ENCODE data around the gene TSHZ2. TPM values are rescaled to one million over a fixed set of nuclear protein-coding genes. Genes with fewer than 3 reads are reported as not detected.

Gene TSHZ2
- total RNA-seq, 1 donor from 2014 or later: 9.9 TPM

GRCh38 chr20:53395188-53395923 lies 423.2 kb downstream of the TSHZ2 start:
- Histone ChIP-seq H3K27me3 (ENCODE audit: control insufficient read depth in 3 of 3, insufficient read depth in 3 of 3, low read length in 3 of 3) (no peaks in the 10 kb centered on the region), H3K9me3 (ENCODE audit: control insufficient read depth in 3 of 3, low read length in 3 of 3) (peaks cover 0 to 3% (median 0%) of the 10 kb centered on the region in 3 donors), H3K4me1 (ENCODE audit: control insufficient read depth in 3 of 3, insufficient read depth in 3 of 3, low read length in 3 of 3) (no peaks in the 10 kb centered on the region), H3K9ac (ENCODE audit: low read depth in 1 of 3, low read length in 3 of 3) (no peak overlapping the region), H3K4me3 (ENCODE audit: low read length in 3 of 3) (no peak overlapping the region), H3K36me3 (ENCODE audit: control insufficient read depth in 3 of 3, insufficient read depth in 3 of 3, low read length in 3 of 3) (no peaks in the 10 kb centered on the region), H3K27ac (ENCODE audit: low read depth, low read length) (no peak overlapping the region)

DNA sequence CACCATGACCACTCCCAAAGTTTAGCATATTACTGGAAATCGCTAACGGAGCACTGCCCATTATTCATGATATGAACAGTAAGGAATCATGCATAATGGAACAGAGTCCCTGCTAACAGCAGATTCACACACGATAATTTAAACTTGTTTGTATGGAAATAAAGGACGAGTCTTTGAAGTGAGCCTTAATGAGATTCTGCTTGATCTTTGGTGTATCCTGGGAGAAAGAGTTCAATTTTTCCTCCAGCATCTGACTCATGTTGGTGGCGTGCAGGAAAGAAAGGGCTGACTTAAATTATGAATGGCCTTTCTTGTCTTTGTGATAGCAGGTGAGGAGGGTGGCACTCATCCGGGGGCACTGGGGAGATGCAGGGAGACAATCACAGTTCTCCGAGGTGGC lies 426.9 kb downstream of the TSHZ2 start:
- H3K4me3 ChIP-seq (ENCODE audit: low read length in 3 of 3): no peak overlapping the region

GRCh38 chr20:53399592-53400335 lies 427.6 kb downstream of the TSHZ2 start:
- peaks cover 0 to 6% (median 5%) of the 10 kb centered on the region in 3 donors for H3K9me3 ChIP-seq (ENCODE audit: control insufficient read depth in 3 of 3, low read length in 3 of 3)
- H3K27ac ChIP-seq (ENCODE audit: low read depth, low read length): no peak overlapping the region
- H3K36me3 ChIP-seq (ENCODE audit: control insufficient read depth in 3 of 3, insufficient read depth in 3 of 3, low read length in 3 of 3): no peaks in the 10 kb centered on the region
- no peaks in the 10 kb centered on the region for H3K27me3 ChIP-seq (ENCODE audit: control insufficient read depth in 3 of 3, insufficient read depth in 3 of 3, low read length in 3 of 3)
- no peak overlapping the region for H3K9ac ChIP-seq (ENCODE audit: low read depth in 1 of 3, low read length in 3 of 3)
- H3K4me3 ChIP-seq (ENCODE audit: low read length in 3 of 3): no peak overlapping the region
- H3K4me1 ChIP-seq (ENCODE audit: control insufficient read depth in 3 of 3, insufficient read depth in 3 of 3, low read length in 3 of 3): no peaks in the 10 kb centered on the region

More for the DNA sequence above, 426.9 kb downstream of the TSHZ2 start:
- no peak overlapping the region for H3K9ac ChIP-seq (ENCODE audit: low read depth in 1 of 3, low read length in 3 of 3)
- H3K27me3 ChIP-seq (ENCODE audit: control insufficient read depth in 3 of 3, insufficient read depth in 3 of 3, low read length in 3 of 3): no peaks in the 10 kb centered on the region
- H3K9me3 ChIP-seq (ENCODE audit: control insufficient read depth in 3 of 3, low read length in 3 of 3): peaks cover 0 to 6% (median 5%) of the 10 kb centered on the region in 3 donors
- H3K4me1 ChIP-seq (ENCODE audit: control insufficient read depth in 3 of 3, insufficient read depth in 3 of 3, low read length in 3 of 3): no peaks in the 10 kb centered on the region
- no peak overlapping the region for H3K27ac ChIP-seq (ENCODE audit: low read depth, low read length)
- no peaks in the 10 kb centered on the region for H3K36me3 ChIP-seq (ENCODE audit: control insufficient read depth in 3 of 3, insufficient read depth in 3 of 3, low read length in 3 of 3)

GRCh38 chr20:53402233-53403005 lies 430.3 kb downstream of the TSHZ2 start:
- H3K4me1 ChIP-seq (ENCODE audit: control insufficient read depth in 3 of 3, insufficient read depth in 3 of 3, low read length in 3 of 3): no peaks in the 10 kb centered on the region
- no peaks in the 10 kb centered on the region for H3K27me3 ChIP-seq (ENCODE audit: control insufficient read depth in 3 of 3, insufficient read depth in 3 of 3, low read length in 3 of 3)
- H3K4me3 ChIP-seq (ENCODE audit: low read length in 3 of 3): no peak overlapping the region
- H3K36me3 ChIP-seq (ENCODE audit: control insufficient read depth in 3 of 3, insufficient read depth in 3 of 3, low read length in 3 of 3): no peaks in the 10 kb centered on the region
- peaks cover 0 to 6% (median 5%) of the 10 kb centered on the region in 3 donors for H3K9me3 ChIP-seq (ENCODE audit: control insufficient read depth in 3 of 3, low read length in 3 of 3)
- H3K27ac ChIP-seq (ENCODE audit: low read depth, low read length): no peak overlapping the region
- H3K9ac ChIP-seq (ENCODE audit: low read depth in 1 of 3, low read length in 3 of 3): no peak overlapping the region

DNA sequence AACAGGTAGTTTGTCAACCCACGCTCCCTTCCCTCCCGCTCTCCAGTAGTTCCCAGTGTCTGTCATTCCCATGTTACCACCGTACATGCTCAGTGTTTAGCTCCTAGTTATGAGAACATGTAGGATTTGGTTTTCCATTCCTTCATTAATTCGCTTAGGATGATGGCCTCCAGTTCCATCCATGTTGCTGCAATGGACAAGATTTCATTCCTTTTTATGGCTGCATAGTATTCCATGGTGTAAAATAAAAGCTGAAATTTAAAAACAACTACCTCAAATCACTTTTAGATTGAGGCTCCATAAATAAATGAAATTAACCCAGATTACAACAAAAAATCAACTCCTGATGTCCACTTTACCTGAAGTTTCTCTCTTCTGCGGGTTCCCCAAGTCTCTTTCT lies 430.9 kb downstream of the TSHZ2 start:
- Histone ChIP-seq H3K9ac (ENCODE audit: low read depth in 1 of 3, low read length in 3 of 3) (no peak overlapping the region), H3K27me3 (ENCODE audit: control insufficient read depth in 3 of 3, insufficient read depth in 3 of 3, low read length in 3 of 3) (no peaks in the 10 kb centered on the region), H3K4me3 (ENCODE audit: low read length in 3 of 3) (no peak overlapping the region), H3K4me1 (ENCODE audit: control insufficient read depth in 3 of 3, insufficient read depth in 3 of 3, low read length in 3 of 3) (no peaks in the 10 kb centered on the region), H3K9me3 (ENCODE audit: control insufficient read depth in 3 of 3, low read length in 3 of 3) (peaks cover 0 to 6% (median 5%) of the 10 kb centered on the region in 3 donors), H3K27ac (ENCODE audit: low read depth, low read length) (no peak overlapping the region), H3K36me3 (ENCODE audit: control insufficient read depth in 3 of 3, insufficient read depth in 3 of 3, low read length in 3 of 3) (no peaks in the 10 kb centered on the region)

GRCh38 chr20:53405139-53405538 lies 433.0 kb downstream of the TSHZ2 start:
- H3K4me3 ChIP-seq (ENCODE audit: low read length in 3 of 3): no peak overlapping the region
- H3K27ac ChIP-seq (ENCODE audit: low read depth, low read length): no peak overlapping the region
- no peaks in the 10 kb centered on the region for H3K27me3 ChIP-seq (ENCODE audit: control insufficient read depth in 3 of 3, insufficient read depth in 3 of 3, low read length in 3 of 3)

GRCh38 chr20:53406580-53406979 lies 434.4 kb downstream of the TSHZ2 start:
- H3K9me3 ChIP-seq (ENCODE audit: control insufficient read depth in 3 of 3, low read length in 3 of 3): peaks cover 0 to 5% (median 3%) of the 10 kb centered on the region in 3 donors
- H3K9ac ChIP-seq (ENCODE audit: low read depth in 1 of 3, low read length in 3 of 3): no peak overlapping the region
- peaks cover 0 to 3% (median 0%) of the 10 kb centered on the region in 3 donors for H3K4me1 ChIP-seq (ENCODE audit: control insufficient read depth in 3 of 3, insufficient read depth in 3 of 3, low read length in 3 of 3)
- no peaks in the 10 kb centered on the region for H3K36me3 ChIP-seq (ENCODE audit: control insufficient read depth in 3 of 3, insufficient read depth in 3 of 3, low read length in 3 of 3)
- H3K27ac ChIP-seq (ENCODE audit: low read depth, low read length): no peak overlapping the region
- no peaks in the 10 kb centered on the region for H3K27me3 ChIP-seq (ENCODE audit: control insufficient read depth in 3 of 3, insufficient read depth in 3 of 3, low read length in 3 of 3)
- H3K4me3 ChIP-seq (ENCODE audit: low read length in 3 of 3): no peak overlapping the region

More at GRCh38 chr20:53405139-53405538, 433.0 kb downstream of the TSHZ2 start:
- H3K36me3 ChIP-seq (ENCODE audit: control insufficient read depth in 3 of 3, insufficient read depth in 3 of 3, low read length in 3 of 3): no peaks in the 10 kb centered on the region
- peaks cover 0 to 5% (median 3%) of the 10 kb centered on the region in 3 donors for H3K9me3 ChIP-seq (ENCODE audit: control insufficient read depth in 3 of 3, low read length in 3 of 3)
- H3K9ac ChIP-seq (ENCODE audit: low read depth in 1 of 3, low read length in 3 of 3): no peak overlapping the region
- H3K4me1 ChIP-seq (ENCODE audit: control insufficient read depth in 3 of 3, insufficient read depth in 3 of 3, low read length in 3 of 3): peaks cover 0 to 3% (median 0%) of the 10 kb centered on the region in 3 donors

- Histone ChIP-seq H3K9me3 (ENCODE audit: control insufficient read depth in 3 of 3, low read length in 3 of 3) (no peaks in the 10 kb centered on the region), H3K36me3 (ENCODE audit: control insufficient read depth in 3 of 3, insufficient read depth in 3 of 3, low read length in 3 of 3) (no peaks in the 10 kb centered on the region), H3K9ac (ENCODE audit: low read depth in 1 of 3, low read length in 3 of 3) (no peak overlapping the region), H3K4me3 (ENCODE audit: low read length in 3 of 3) (no peak overlapping the region), H3K4me1 (ENCODE audit: control insufficient read depth in 3 of 3, insufficient read depth in 3 of 3, low read length in 3 of 3) (peaks cover 0 to 3% (median 0%) of the 10 kb centered on the region in 3 donors), H3K27me3 (ENCODE audit: control insufficient read depth in 3 of 3, insufficient read depth in 3 of 3, low read length in 3 of 3) (peaks cover 0 to 3% (median 0%) of the 10 kb centered on the region in 3 donors), H3K27ac (ENCODE audit: low read depth, low read length) (no peak overlapping the region)
These were observed 436.7 kb downstream of the TSHZ2 start for GRCh38 chr20:53408691-53409446.

GRCh38 chr20:53409447-53409717 lies 437.2 kb downstream of the TSHZ2 start:
- H3K27ac ChIP-seq (ENCODE audit: low read depth, low read length): no peak overlapping the region
- H3K4me1 ChIP-seq (ENCODE audit: control insufficient read depth in 3 of 3, insufficient read depth in 3 of 3, low read length in 3 of 3): peaks cover 0 to 3% (median 0%) of the 10 kb centered on the region in 3 donors
- no peak overlapping the region for H3K4me3 ChIP-seq (ENCODE audit: low read length in 3 of 3)
- H3K36me3 ChIP-seq (ENCODE audit: control insufficient read depth in 3 of 3, insufficient read depth in 3 of 3, low read length in 3 of 3): no peaks in the 10 kb centered on the region
- H3K27me3 ChIP-seq (ENCODE audit: control insufficient read depth in 3 of 3, insufficient read depth in 3 of 3, low read length in 3 of 3): peaks cover 0 to 3% (median 0%) of the 10 kb centered on the region in 3 donors
- no peaks in the 10 kb centered on the region for H3K9me3 ChIP-seq (ENCODE audit: control insufficient read depth in 3 of 3, low read length in 3 of 3)
- no peak overlapping the region for H3K9ac ChIP-seq (ENCODE audit: low read depth in 1 of 3, low read length in 3 of 3)

Measured in skeletal muscle tissue (tissue), 4 donors.